Testis (tissue), 2 donors: ENCODE results near the gene ZDHHC24.

ENCODE experiments used
- POLR2A ChIP-seq: fragments of 450-650 bp; IDR thresholded peaks from one replicate; pipeline ENCODE4 v1.6.1; 2017; ENCODE audit warnings: antibody characterized with exemption, mild to moderate bottlenecking, moderate library complexity
- TF ChIP-seq, protein P1 (sequence below), 3 experiments: fragments of 450-650 bp in 2 of 3; fragments of 200-600 bp in 1 of 3; sonication (generic) in 1 of 3; IDR thresholded peaks; one replicate each; pipeline ENCODE4 v1.5.1; 2016 to 2019; ENCODE audit warnings: antibody characterized with exemption in 3 of 3, mild to moderate bottlenecking in 2 of 3, moderate library complexity in 1 of 3

GRCh38 chr11:66579017-66579606 lies 33.3 kb upstream of the ZDHHC24 start:
- no peak for TF ChIP-seq POLR2A
- TF ChIP-seq, protein P1, sequence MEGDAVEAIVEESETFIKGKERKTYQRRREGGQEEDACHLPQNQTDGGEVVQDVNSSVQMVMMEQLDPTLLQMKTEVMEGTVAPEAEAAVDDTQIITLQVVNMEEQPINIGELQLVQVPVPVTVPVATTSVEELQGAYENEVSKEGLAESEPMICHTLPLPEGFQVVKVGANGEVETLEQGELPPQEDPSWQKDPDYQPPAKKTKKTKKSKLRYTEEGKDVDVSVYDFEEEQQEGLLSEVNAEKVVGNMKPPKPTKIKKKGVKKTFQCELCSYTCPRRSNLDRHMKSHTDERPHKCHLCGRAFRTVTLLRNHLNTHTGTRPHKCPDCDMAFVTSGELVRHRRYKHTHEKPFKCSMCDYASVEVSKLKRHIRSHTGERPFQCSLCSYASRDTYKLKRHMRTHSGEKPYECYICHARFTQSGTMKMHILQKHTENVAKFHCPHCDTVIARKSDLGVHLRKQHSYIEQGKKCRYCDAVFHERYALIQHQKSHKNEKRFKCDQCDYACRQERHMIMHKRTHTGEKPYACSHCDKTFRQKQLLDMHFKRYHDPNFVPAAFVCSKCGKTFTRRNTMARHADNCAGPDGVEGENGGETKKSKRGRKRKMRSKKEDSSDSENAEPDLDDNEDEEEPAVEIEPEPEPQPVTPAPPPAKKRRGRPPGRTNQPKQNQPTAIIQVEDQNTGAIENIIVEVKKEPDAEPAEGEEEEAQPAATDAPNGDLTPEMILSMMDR (IDR thresholded peaks at IDR 0.05) = peak; percentile 87 to 88 (median 87)
